ENCODE results near the gene RPN1. TPM values are rescaled to one million over a fixed set of nuclear protein-coding genes. Genes with fewer than 3 reads are reported as not detected.

RPN1 gene
- total RNA-seq, 1 experiment from 2014 or later = 185 TPM

GRCh38 chr3:128607710-128608048 is 42.9 kb downstream of the RPN1 start:
- Histone ChIP-seq H3K4me2 (no peak overlapping the region), H3K27me3 (ENCODE audit: insufficient read depth, low read depth) (no peaks in the 10 kb centered on the region), H3F3A (ENCODE audit: insufficient read depth, low read depth) (no peaks in the 10 kb centered on the region), H3K9me2 (ENCODE audit: insufficient read depth) (no peaks in the 10 kb centered on the region), H4K20me1 (ENCODE audit: insufficient read depth) (no peaks in the 10 kb centered on the region; the same call in 1 of the 2 replicates), H3K27ac (no peak overlapping the region), H3K4me1 (replicated peaks; ENCODE audit: insufficient read depth) (no peaks in the 10 kb centered on the region), H3K9me3 (ENCODE audit: insufficient read depth, low read depth) (no peaks in the 10 kb centered on the region), H3K4me3 (no peak overlapping the region), H2AFZ (no peak overlapping the region), H3K36me3 (ENCODE audit: low read depth) (no peaks in the 10 kb centered on the region), H3K79me2 (ENCODE audit: low read depth) (no peaks in the 10 kb centered on the region)
- BruUV-seq (replicated peaks) = no TSS peak
- ChIA-PET POLR2A (ENCODE audit: unreplicated experiment) (no interaction called here), CTCF (no interaction called here)
- no peak for DNase-seq
- intact Hi-C loops (cut with micrococcal nuclease; ENCODE audit: unreplicated experiment) = loop anchor here (1.0 to 5.0 kb wide), 4 partner anchors 23 to 595 kb away; no protein-coding TSS in a partner anchor
- TF ChIP-seq CTCF (conservative IDR thresholded peaks at IDR 0.05) (no peak), EZH2 (IDR thresholded peaks at IDR 0.05; ENCODE audit: low read depth) (no peak)

- Histone ChIP-seq H3K36me3 (ENCODE audit: low read depth) (no peaks in the 10 kb centered on the region), H3K9me2 (ENCODE audit: insufficient read depth) (no peaks in the 10 kb centered on the region), H3K4me2 (no peak overlapping the region), H2AFZ (no peak overlapping the region), H3K4me1 (replicated peaks; ENCODE audit: insufficient read depth) (no peaks in the 10 kb centered on the region), H3K27ac (no peak overlapping the region), H3F3A (ENCODE audit: insufficient read depth, low read depth) (no peaks in the 10 kb centered on the region), H3K9me3 (ENCODE audit: insufficient read depth, low read depth) (no peaks in the 10 kb centered on the region), H3K79me2 (ENCODE audit: low read depth) (no peaks in the 10 kb centered on the region), H3K4me3 (no peak overlapping the region), H4K20me1 (ENCODE audit: insufficient read depth) (no peaks in the 10 kb centered on the region; the same call in 1 of the 2 replicates), H3K27me3 (ENCODE audit: insufficient read depth, low read depth) (no peaks in the 10 kb centered on the region)
- no peak for DNase-seq
- ChIA-PET POLR2A (ENCODE audit: unreplicated experiment) (no interaction called here), CTCF (no interaction called here)
- BruUV-seq (replicated peaks) = no TSS peak
- intact Hi-C loops (cut with micrococcal nuclease; ENCODE audit: unreplicated experiment) = loop anchor here (5.0 kb wide), 1 partner anchor 594 kb away; no protein-coding TSS in a partner anchor
- TF ChIP-seq CTCF (conservative IDR thresholded peaks at IDR 0.05) (no peak), EZH2 (IDR thresholded peaks at IDR 0.05; ENCODE audit: low read depth) (no peak)
Measured at GRCh38 chr3:128606094-128606493, 44.5 kb downstream of the RPN1 start.

- Histone ChIP-seq H3K4me2 (no peak overlapping the region), H3K36me3 (ENCODE audit: low read depth) (no peaks in the 10 kb centered on the region), H3K4me3 (no peak overlapping the region), H4K20me1 (ENCODE audit: insufficient read depth) (no peaks in the 10 kb centered on the region; the same call in 1 of the 2 replicates), H2AFZ (no peak overlapping the region), H3K4me1 (replicated peaks; ENCODE audit: insufficient read depth) (no peaks in the 10 kb centered on the region), H3K27ac (no peak overlapping the region), H3F3A (ENCODE audit: insufficient read depth, low read depth) (no peaks in the 10 kb centered on the region), H3K79me2 (ENCODE audit: low read depth) (no peaks in the 10 kb centered on the region), H3K27me3 (ENCODE audit: insufficient read depth, low read depth) (no peaks in the 10 kb centered on the region), H3K9me2 (ENCODE audit: insufficient read depth) (no peaks in the 10 kb centered on the region), H3K9me3 (ENCODE audit: insufficient read depth, low read depth) (no peaks in the 10 kb centered on the region)
- POLR2A ChIA-PET (ENCODE audit: unreplicated experiment) = interaction anchor here (0.7 kb wide), 1 partner anchor 172 kb away, joined by 5 read pairs; no protein-coding TSS in a partner anchor
- BruUV-seq (replicated peaks) = no TSS peak
- CTCF ChIA-PET = no interaction called here
- DNase-seq = no peak
- intact Hi-C loops (cut with micrococcal nuclease; ENCODE audit: unreplicated experiment) = loop anchor here (5.0 kb wide), 1 partner anchor 593 kb away; no protein-coding TSS in a partner anchor
- no peak for TF ChIP-seq EZH2 (IDR thresholded peaks at IDR 0.05; ENCODE audit: low read depth)
- TF ChIP-seq CTCF (conservative IDR thresholded peaks at IDR 0.05) = no peak
Measured at GRCh38 chr3:128605091-128606046, 45.2 kb downstream of the RPN1 start.
